Measurements from ENCODE around the gene ZNF428.

DNA sequence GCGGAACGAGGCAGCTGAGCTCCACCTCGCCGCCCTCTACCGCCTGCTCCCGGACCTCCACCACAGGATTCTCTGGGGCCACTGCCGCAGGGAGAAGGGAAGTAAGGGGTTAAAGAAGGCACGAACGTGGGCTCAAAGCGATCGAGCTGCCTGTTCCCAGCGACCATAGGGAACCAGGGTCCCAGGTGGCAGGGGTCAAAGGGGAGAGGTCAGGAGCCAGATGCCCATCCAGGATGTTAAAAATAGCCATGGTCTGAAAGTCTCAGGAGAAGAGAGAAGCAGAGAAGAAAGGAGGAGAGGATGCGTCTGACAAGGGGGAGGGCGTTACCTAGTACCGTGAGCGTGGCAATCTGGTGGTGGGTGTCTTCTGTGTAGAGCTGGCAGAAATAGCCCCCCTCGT lies 7.4 kb upstream of the ZNF428 start:
- TF ChIP-seq, protein P1, sequence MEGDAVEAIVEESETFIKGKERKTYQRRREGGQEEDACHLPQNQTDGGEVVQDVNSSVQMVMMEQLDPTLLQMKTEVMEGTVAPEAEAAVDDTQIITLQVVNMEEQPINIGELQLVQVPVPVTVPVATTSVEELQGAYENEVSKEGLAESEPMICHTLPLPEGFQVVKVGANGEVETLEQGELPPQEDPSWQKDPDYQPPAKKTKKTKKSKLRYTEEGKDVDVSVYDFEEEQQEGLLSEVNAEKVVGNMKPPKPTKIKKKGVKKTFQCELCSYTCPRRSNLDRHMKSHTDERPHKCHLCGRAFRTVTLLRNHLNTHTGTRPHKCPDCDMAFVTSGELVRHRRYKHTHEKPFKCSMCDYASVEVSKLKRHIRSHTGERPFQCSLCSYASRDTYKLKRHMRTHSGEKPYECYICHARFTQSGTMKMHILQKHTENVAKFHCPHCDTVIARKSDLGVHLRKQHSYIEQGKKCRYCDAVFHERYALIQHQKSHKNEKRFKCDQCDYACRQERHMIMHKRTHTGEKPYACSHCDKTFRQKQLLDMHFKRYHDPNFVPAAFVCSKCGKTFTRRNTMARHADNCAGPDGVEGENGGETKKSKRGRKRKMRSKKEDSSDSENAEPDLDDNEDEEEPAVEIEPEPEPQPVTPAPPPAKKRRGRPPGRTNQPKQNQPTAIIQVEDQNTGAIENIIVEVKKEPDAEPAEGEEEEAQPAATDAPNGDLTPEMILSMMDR (conservative IDR thresholded peaks at IDR 0.05; ENCODE audit: low read depth, low read length), result no peak
- no peak for TF ChIP-seq POLR2A (IDR thresholded peaks at IDR 0.05; ENCODE audit: low read depth, low read length)
- no peak for TF ChIP-seq CEBPB (IDR thresholded peaks at IDR 0.05; ENCODE audit: low read depth, low read length)
- no peak for TF ChIP-seq BHLHE40 (IDR thresholded peaks at IDR 0.05; ENCODE audit: low read depth, low read length)
- TF ChIP-seq RAD21 (IDR thresholded peaks at IDR 0.05; ENCODE audit: low read length), result no peak
- no peak for TF ChIP-seq SMC3 (IDR thresholded peaks at IDR 0.05; ENCODE audit: low read depth, low read length)

All from IMR-90 (cell line).